Astrocyte of the cerebellum (primary cell): ENCODE measurements around the gene CACTIN.

Experiments used
- DNase-seq: peaks from one replicate; pipeline ENCODE4 v3.0.0-alpha.2; 2011; ENCODE audit warnings: low read depth
- H3K4me3 ChIP-seq: 2 replicates; pipeline ENCODE4 v1.5.1; 2011; ENCODE audit warnings: mild to moderate bottlenecking, low read depth, low read length, moderate library complexity
- CTCF ChIP-seq: IDR thresholded peaks from 2 replicates; pipeline ENCODE4 v1.5.1; 2012; ENCODE audit warnings: low read length, low read depth, moderate library complexity, mild to moderate bottlenecking; ENCODE audit errors: missing control alignments
- in situ Hi-C: cut with HindIII; loops from 2 replicates; pipeline ENCODE4 v1.10.0; 2017; ENCODE audit warnings: low sequenced_read_pairs

The CACTIN gene

GRCh38 chr19:3577723-3578344 is 48.8 kb downstream of the CACTIN start:
- no peak overlapping the region for H3K4me3 ChIP-seq
- TF ChIP-seq CTCF, result no peak
- DNase-seq, result no peak
- in situ Hi-C loops, result loop anchor here (5.0 kb wide), 1 partner anchor 44 kb away; no protein-coding TSS in a partner anchor

GRCh38 chr19:3576696-3577443 is 49.7 kb downstream of the CACTIN start:
- H3K4me3 ChIP-seq, result peak overlapping the region; percentile 26
- in situ Hi-C loops, result loop anchor here (5.0 kb wide), 1 partner anchor 45 kb away; no protein-coding TSS in a partner anchor
- no peak for TF ChIP-seq CTCF
- peak; percentile 40 for DNase-seq

DNA sequence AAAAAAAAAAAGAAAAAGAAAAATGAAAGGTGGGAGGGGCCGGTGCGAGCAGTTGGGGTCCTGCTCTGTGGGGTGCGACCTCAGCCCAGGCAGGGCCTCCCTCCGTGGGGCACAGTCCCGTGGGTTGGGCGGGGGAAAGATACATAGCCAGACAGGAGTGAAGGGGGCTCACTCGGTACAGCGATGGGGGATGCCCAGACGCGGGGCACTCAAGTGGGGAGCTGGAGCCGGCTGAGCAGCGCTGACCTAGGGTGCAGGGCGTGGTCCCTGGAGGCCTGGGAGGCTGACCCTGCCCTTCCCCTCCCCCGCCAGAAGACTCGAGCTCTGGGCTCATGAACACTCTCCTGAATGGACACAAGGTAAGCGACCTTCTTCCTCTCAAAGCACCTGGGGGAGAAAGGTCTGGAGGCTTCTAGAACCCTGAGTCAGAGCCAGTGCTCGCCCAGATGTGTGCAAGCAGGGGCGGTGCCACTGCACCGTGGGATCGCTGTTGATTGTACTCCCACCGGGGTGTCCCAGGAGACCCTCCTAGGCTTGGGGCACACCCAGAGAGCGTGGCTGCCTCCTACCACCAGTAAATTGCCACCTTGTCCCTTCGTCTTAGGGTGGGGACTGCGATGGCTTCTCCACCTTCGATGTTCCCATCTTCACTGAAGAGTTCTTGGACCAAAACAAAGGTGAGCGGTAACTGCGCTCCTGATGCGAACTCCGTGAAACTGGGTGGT is 50.5 kb downstream of the CACTIN start:
- DNase-seq, result no peak
- TF ChIP-seq CTCF, result no peak
- in situ Hi-C loops, result loop anchor here (5.0 kb wide), 1 partner anchor 46 kb away; no protein-coding TSS in a partner anchor
- H3K4me3 ChIP-seq, result peak overlapping the region; percentile 26

DNA sequence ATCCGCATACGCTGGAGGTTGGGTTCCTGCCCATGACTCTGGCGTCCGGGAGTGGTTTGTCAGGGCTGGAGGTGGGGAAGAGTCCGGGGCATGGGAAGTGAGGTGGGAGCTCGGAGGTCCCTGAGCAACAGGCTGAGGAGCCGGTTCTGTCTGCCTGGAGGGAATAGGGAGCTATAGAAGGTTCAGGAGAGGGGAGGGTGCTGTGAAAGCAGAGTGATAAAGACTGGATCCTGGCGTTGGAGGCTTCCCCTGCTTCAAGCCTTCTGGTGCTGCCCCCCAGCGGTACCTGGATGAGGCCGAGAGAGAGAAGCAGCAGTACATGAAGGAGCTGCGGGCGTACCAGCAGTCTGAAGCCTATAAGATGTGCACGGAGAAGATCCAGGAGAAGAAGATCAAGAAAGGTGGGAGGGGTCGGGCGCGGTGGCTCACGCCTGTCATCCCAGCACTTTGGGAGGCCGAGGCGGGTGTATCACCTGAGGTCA is 51.3 kb downstream of the CACTIN start:
- in situ Hi-C loops, result loop anchor here (5.0 kb wide), 1 partner anchor 47 kb away; no protein-coding TSS in a partner anchor
- no peak for DNase-seq

GRCh38 chr19:3573858-3574637 is 52.5 kb downstream of the CACTIN start:
- TF ChIP-seq CTCF, result no peak
- DNase-seq, result peak; percentile 78
- peak overlapping the region; percentile 87 for H3K4me3 ChIP-seq
- in situ Hi-C loops, result no loop called here

More for the DNA sequence above, 51.3 kb downstream of the CACTIN start:
- TF ChIP-seq CTCF, result peak; percentile 34
- H3K4me3 ChIP-seq, result no peak overlapping the region
